Ecto neural progenitor cell (in vitro differentiated cells): ENCODE measurements around the gene GCA.

ENCODE experiments used
- DNase-seq: peaks from one replicate; pipeline ENCODE4 v3.0.0-alpha.2; 2018; ENCODE audit warnings: low spot score

GCA gene

GRCh38 chr2:162328424-162329157, 15.3 kb upstream of the GCA start:
- DNase-seq: no peak

- DNase-seq: no peak
Measured at GRCh38 chr2:162330881-162331280, 13.1 kb upstream of the GCA start.

- no peak for DNase-seq
Measured at GRCh38 chr2:162333968-162334367, 10.0 kb upstream of the GCA start.

- DNase-seq: no peak
Measured at GRCh38 chr2:162337868-162338267, 6.1 kb upstream of the GCA start.

GRCh38 chr2:162340822-162341221, 3.1 kb upstream of the GCA start:
- DNase-seq: no peak

- no peak for DNase-seq
Measured at GRCh38 chr2:162342321-162342720, 1.6 kb upstream of the GCA start.

- no peak for DNase-seq
Measured at GRCh38 chr2:162342841-162343240, 1.1 kb upstream of the GCA start.

GRCh38 chr2:162343492-162343823, 474 bp upstream of the GCA start:
- no peak for DNase-seq

GRCh38 chr2:162344617-162344950, 652 bp downstream of the GCA start:
- DNase-seq: no peak

- DNase-seq: no peak
Measured at GRCh38 chr2:162365392-162365791, 21.5 kb downstream of the GCA start.

GRCh38 chr2:162368494-162368893, 24.6 kb downstream of the GCA start:
- DNase-seq: no peak

- no peak for DNase-seq
Measured at GRCh38 chr2:162369551-162369950, 25.6 kb downstream of the GCA start.

GRCh38 chr2:162370931-162371330, 27.0 kb downstream of the GCA start:
- DNase-seq: no peak

GRCh38 chr2:162372818-162373217, 28.9 kb downstream of the GCA start:
- no peak for DNase-seq

- DNase-seq: no peak
Measured at GRCh38 chr2:162379719-162380580, 36.0 kb downstream of the GCA start.

- DNase-seq: no peak
Measured at GRCh38 chr2:162381851-162382250, 37.9 kb downstream of the GCA start.

- DNase-seq: no peak
Measured at GRCh38 chr2:162382278-162382677, 38.3 kb downstream of the GCA start.

- DNase-seq: no peak
Measured at GRCh38 chr2:162385536-162385935, 41.6 kb downstream of the GCA start.

GRCh38 chr2:162390801-162391200, 46.9 kb downstream of the GCA start:
- DNase-seq: no peak

- DNase-seq: no peak
Measured at GRCh38 chr2:162400336-162400735, 56.4 kb downstream of the GCA start.

- no peak for DNase-seq
Measured at GRCh38 chr2:162401871-162402270, 57.9 kb downstream of the GCA start.

GRCh38 chr2:162403884-162404283, 60.0 kb downstream of the GCA start:
- no peak for DNase-seq
